ENCODE results near the gene TXNL4A. TPM values are rescaled to one million over a fixed set of nuclear protein-coding genes. Genes with fewer than 3 reads are reported as not detected.

Gene TXNL4A
- total and polyA plus RNA-seq, 2 experiments from 2014 or later: 71.9 to 227 TPM

DNA sequence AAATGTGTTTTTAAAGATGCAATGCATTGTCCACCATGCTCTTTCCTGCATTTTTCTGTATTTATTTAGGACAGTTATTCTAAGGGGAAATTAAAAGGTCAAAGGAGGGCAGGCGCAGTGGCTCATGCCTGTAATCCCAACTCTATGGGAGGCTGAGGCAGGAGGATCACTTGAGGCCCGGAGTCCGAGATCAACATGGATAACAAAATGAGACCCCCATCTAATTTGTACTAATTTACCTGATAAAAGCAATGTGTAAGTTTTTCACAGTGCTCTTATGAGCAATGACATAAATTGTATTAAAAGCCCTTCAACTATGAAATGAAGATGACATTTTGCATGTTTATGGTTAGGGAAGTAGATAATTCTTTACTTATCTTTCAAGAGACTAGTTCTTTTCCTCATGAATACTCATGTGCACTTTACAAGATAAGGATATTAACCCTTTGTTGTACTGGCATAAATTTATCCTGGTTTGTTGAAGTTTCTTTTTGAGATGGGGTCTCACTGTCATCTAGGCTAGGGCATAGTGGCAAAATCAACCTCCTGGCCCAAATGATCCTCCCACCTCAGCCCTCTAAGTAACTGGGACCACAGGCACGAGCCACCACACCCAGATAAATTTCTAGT is 14.2 kb downstream of the TXNL4A start:
- H3K36me3 ChIP-seq (replicated peaks; ENCODE audit: insufficient read depth, low read depth): peaks cover 3% of the 10 kb centered on the region
- H4K20me1 ChIP-seq (ENCODE audit: insufficient read depth, poor library complexity, severe bottlenecking): peaks cover 33% of the 10 kb centered on the region
- 96% methylated on average over 4 of the region's 4 CpGs for WGBS (ENCODE audit: low lambda C conversion rate, missing lambda C conversion rate)

DNA sequence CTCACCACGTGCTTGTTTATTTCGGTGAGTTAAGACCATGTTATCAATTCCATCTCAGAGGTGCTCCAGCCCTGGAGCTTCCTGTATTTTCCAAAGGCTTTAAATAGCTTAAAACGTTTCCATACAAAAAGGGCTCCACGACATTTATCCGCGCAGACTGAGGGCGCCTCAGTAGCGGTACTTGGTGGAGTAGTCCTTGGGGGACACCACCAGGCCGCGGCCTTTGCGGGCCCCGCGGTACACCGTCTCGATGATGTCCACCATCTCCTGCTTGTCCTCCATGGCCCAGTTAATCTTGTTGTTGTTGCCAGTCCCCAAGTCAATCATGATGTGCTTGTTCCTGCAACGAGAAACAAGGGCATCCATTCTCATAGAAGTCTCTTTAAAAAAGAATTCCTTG is 14.8 kb downstream of the TXNL4A start:
- H4K20me1 ChIP-seq (ENCODE audit: insufficient read depth, poor library complexity, severe bottlenecking): peaks cover 29% of the 10 kb centered on the region
- no peak overlapping the region for H3K27ac ChIP-seq
- no peaks in the 10 kb centered on the region for H3K4me1 ChIP-seq (ENCODE audit: insufficient read depth)
- H3K79me2 ChIP-seq: peaks cover 62% of the 10 kb centered on the region
- no peak overlapping the region for H2AFZ ChIP-seq
- H3K9me2 ChIP-seq (replicated peaks; ENCODE audit: insufficient read depth): no peaks in the 10 kb centered on the region
- no peak for DNase-seq (ENCODE audit: low spot score)
- H3K4me2 ChIP-seq: no peak overlapping the region
- H3K27me3 ChIP-seq: no peaks in the 10 kb centered on the region
- no peak for TF ChIP-seq EZH2 (IDR thresholded peaks at IDR 0.05; ENCODE audit: borderline replicate concordance)
- no peak for TF ChIP-seq CTCF (IDR thresholded peaks at IDR 0.05; ENCODE audit: poor library complexity)
- no peak for TF ChIP-seq EZH2phosphoT487 (IDR thresholded peaks at IDR 0.05; ENCODE audit: low read depth, severe bottlenecking, unreplicated experiment)
- H3K36me3 ChIP-seq (replicated peaks; ENCODE audit: insufficient read depth, low read depth): peaks cover 3% of the 10 kb centered on the region
- 84% methylated on average over 16 of the region's 16 CpGs for WGBS (ENCODE audit: low lambda C conversion rate, missing lambda C conversion rate)
- H3K4me3 ChIP-seq: no peak overlapping the region
- no peaks in the 10 kb centered on the region for H3K9me3 ChIP-seq (ENCODE audit: low read depth)

More for the DNA sequence above, 14.2 kb downstream of the TXNL4A start:
- DNase-seq (ENCODE audit: low spot score): no peak
- no peak overlapping the region for H3K4me3 ChIP-seq
- no peaks in the 10 kb centered on the region for H3K9me2 ChIP-seq (replicated peaks; ENCODE audit: insufficient read depth)
- peaks cover 66% of the 10 kb centered on the region for H3K79me2 ChIP-seq
- no peaks in the 10 kb centered on the region for H3K9me3 ChIP-seq (ENCODE audit: low read depth)
- H3K4me1 ChIP-seq (ENCODE audit: insufficient read depth): no peaks in the 10 kb centered on the region
- no peak overlapping the region for H3K4me2 ChIP-seq
- H3K27me3 ChIP-seq: no peaks in the 10 kb centered on the region
- TF ChIP-seq EZH2phosphoT487 (IDR thresholded peaks at IDR 0.05; ENCODE audit: low read depth, severe bottlenecking, unreplicated experiment) (no peak), EZH2 (IDR thresholded peaks at IDR 0.05; ENCODE audit: borderline replicate concordance) (no peak), CTCF (IDR thresholded peaks at IDR 0.05; ENCODE audit: poor library complexity) (no peak)
- no peak overlapping the region for H3K27ac ChIP-seq
- H2AFZ ChIP-seq: no peak overlapping the region

DNA sequence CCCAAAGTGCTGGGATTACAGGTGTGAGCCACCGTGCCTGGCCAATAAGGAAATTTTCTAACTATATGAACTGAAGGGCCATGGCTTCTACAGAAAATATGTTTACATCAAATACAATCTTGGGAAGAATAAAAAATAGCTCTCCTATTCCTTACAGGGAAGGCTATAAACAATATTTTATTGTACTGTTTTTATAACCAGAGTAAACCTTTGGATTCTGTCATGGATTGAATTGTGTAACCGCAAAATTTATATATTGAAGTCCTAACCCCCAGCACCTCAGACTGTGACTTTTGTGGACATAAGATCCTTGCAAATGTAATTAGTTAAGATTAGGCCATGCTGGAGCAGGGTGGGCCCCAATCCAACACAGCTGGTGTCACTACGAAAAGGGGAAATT is 15.6 kb downstream of the TXNL4A start:
- Histone ChIP-seq H3K4me2 (no peak overlapping the region), H3K9me3 (ENCODE audit: low read depth) (no peaks in the 10 kb centered on the region), H3K36me3 (replicated peaks; ENCODE audit: insufficient read depth, low read depth) (peaks cover 3% of the 10 kb centered on the region), H3K27ac (no peak overlapping the region), H3K79me2 (peaks cover 62% of the 10 kb centered on the region), H3K9me2 (replicated peaks; ENCODE audit: insufficient read depth) (no peaks in the 10 kb centered on the region), H3K4me3 (no peak overlapping the region), H4K20me1 (ENCODE audit: insufficient read depth, poor library complexity, severe bottlenecking) (peaks cover 24% of the 10 kb centered on the region), H3K4me1 (ENCODE audit: insufficient read depth) (no peaks in the 10 kb centered on the region), H2AFZ (no peak overlapping the region), H3K27me3 (no peaks in the 10 kb centered on the region)
- DNase-seq (ENCODE audit: low spot score): no peak
- 98% methylated on average over 3 of the region's 3 CpGs for WGBS (ENCODE audit: low lambda C conversion rate, missing lambda C conversion rate)
- no peak for TF ChIP-seq EZH2 (IDR thresholded peaks at IDR 0.05; ENCODE audit: borderline replicate concordance)
- TF ChIP-seq CTCF (IDR thresholded peaks at IDR 0.05; ENCODE audit: poor library complexity): no peak
- TF ChIP-seq EZH2phosphoT487 (IDR thresholded peaks at IDR 0.05; ENCODE audit: low read depth, severe bottlenecking, unreplicated experiment): no peak

Data from hepatocyte (in vitro differentiated cells).